Activated CD8-positive, alpha-beta T cell treated with anti-CD3 and anti-CD28 coated beads for 36 hours (primary cell): ENCODE results near the gene ARHGEF28. TPM values are rescaled to one million over a fixed set of nuclear protein-coding genes. Genes with fewer than 3 reads are reported as not detected.

ENCODE experiments used
- ATAC-seq: fragments of 200-7000 bp; cut with Tn5 transposase; one replicate; pipeline ENCODE4 v1.10.0; 2021; ENCODE audit warnings: mild to moderate bottlenecking, moderate library complexity
- CTCF ChIA-PET: fragments of 350-600 bp; sonication (Branson Sonifier 250); formaldehyde crosslinking; loops from one replicate; lab custom pipeline; 2021; ENCODE audit warnings: antibody characterized with exemption; lab: Charles Lee
- POLR2A ChIA-PET: fragments of 350-600 bp; sonication (Branson Sonifier 250); formaldehyde crosslinking; loops from one replicate; lab custom pipeline; 2021; ENCODE audit warnings: antibody characterized with exemption; lab: Charles Lee
- DNase-seq: peaks from one replicate; pipeline ENCODE4 v3.0.0-alpha.2; 2020
- H3K27ac Mint-ChIP-seq: one replicate; pipeline ENCODE4 v1.8.0; 2021; ENCODE audit warnings: mild to moderate bottlenecking, mixed read lengths
- H3K27me3 Mint-ChIP-seq: one replicate; pipeline ENCODE4 v1.8.0; 2021; ENCODE audit warnings: mixed read lengths
- H3K36me3 Mint-ChIP-seq: one replicate; pipeline ENCODE4 v1.8.0; 2021; ENCODE audit warnings: low read depth, mixed read lengths
- H3K4me1 Mint-ChIP-seq: one replicate; pipeline ENCODE4 v1.8.0; 2021; ENCODE audit warnings: low read depth, mixed read lengths
- H3K4me3 Mint-ChIP-seq: one replicate; pipeline ENCODE4 v1.8.0; 2021; ENCODE audit warnings: mild to moderate bottlenecking, moderate library complexity, mixed read lengths
- H3K9me3 Mint-ChIP-seq: one replicate; pipeline ENCODE4 v1.8.0; 2021; ENCODE audit warnings: mixed read lengths
- CTCF ChIP-seq: fragments of 200-600 bp; IDR thresholded peaks from one replicate; pipeline ENCODE4 v1.8.0; 2022; ENCODE audit warnings: antibody characterized with exemption, mild to moderate bottlenecking
- intact Hi-C: fragments of 100-400 bp; cut with micrococcal nuclease; formaldehyde crosslinking; loops from one replicate; pipeline ENCODE4 v1.10.0; 2022
- total RNA-seq, 2 experiments: library from RNA; stranded (reverse); gene quantifications; one replicate each; pipeline ENCODE4 v1.2.3, GENCODE V29; 2021

The ARHGEF28 gene
- total RNA-seq, 2 experiments from 2014 or later: 0.05 TPM; not detected in 1

DNA sequence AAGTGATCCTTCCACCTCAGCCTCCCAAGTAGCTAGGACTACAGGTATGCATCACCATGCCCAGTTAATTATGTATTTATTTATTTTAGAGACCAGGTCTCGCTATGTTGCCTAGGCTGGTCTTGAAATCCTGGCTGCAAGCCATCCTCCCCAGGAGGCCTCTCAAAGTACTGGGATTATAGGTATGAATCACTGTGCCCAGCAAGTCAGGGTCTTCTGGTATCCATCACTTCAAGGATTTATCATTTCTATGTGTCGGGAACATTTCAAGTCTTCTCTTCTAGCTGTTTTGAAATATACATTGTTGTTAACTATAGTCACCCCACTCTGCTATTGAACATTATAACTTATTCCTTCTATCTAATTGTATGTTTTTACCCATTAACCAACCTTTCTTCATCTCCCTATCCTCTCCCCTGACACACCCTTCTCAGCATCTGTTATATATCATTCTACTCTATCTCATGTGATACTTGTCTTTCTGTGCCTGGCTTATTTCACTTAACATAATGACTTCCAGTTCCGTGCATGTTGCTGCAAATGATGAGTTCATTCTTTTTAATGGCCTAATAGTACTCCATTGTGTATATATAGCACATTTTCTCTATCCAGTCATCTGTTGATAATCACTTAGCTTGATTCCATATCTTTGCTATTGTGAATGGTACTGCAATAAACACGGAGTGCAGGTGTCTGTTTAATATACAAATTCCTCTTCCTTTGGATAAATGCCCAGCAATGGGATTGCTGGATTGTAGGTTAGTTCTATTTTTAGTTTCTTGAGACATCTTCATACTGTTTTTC is 34.1 kb upstream of the ARHGEF28 start:
- ATAC-seq: no peak

DNA sequence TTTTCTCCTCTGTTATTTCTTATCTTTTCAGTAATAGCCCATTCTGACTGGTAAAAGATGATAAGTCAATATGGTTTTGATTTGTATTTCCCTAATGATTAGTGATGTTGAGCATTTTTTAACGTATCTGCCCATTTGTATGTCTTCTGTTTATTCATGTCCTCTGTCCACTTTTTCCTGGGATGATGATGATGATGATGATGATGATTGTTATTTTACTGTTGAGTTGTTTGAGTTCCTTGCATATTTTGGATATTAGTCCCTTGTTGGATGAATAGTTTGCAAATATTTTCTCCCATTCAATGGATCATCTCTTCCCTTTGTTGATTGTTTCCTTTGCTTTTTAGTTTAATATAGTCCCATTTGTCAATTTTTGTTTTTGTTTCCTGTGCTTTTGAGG is 33.4 kb upstream of the ARHGEF28 start:
- DNase-seq: no peak
- H3K27me3 Mint-ChIP-seq: no peaks in the 10 kb centered on the region
- intact Hi-C loops: loop anchor here (5.0 kb wide), 2 partner anchors 100 to 1055 kb away; no protein-coding TSS in a partner anchor
- no peak for ATAC-seq
- H3K9me3 Mint-ChIP-seq: no peaks in the 10 kb centered on the region
- no peak overlapping the region for H3K27ac Mint-ChIP-seq
- no peak for TF ChIP-seq CTCF
- H3K36me3 Mint-ChIP-seq: no peaks in the 10 kb centered on the region
- no peak overlapping the region for H3K4me3 Mint-ChIP-seq
- ChIA-PET CTCF (interaction anchor here (1.2 to 10.0 kb wide), 3 partner anchors 101 to 200 kb away, joined by 4 to 228 read pairs (median 15); no protein-coding TSS in a partner anchor), POLR2A (interaction anchor here (0.7 to 0.8 kb wide), 2 partner anchors 198 to 1826 kb away, joined by 3 read pairs; no protein-coding TSS in a partner anchor)
- no peaks in the 10 kb centered on the region for H3K4me1 Mint-ChIP-seq

More for the DNA sequence above, 34.1 kb upstream of the ARHGEF28 start:
- ChIA-PET POLR2A (interaction anchor here (0.8 to 1.1 kb wide), 2 partner anchors 10 to 199 kb away, joined by 3 read pairs; no protein-coding TSS in a partner anchor), CTCF (interaction anchor here (0.8 to 10.0 kb wide), 38 partner anchors 8 to 310 kb away, joined by 3 to 228 read pairs (median 4); no protein-coding TSS in a partner anchor)
- no peak for DNase-seq
- intact Hi-C loops: loop anchor here (1.0 to 5.0 kb wide), 3 partner anchors 100 to 1055 kb away; no protein-coding TSS in a partner anchor
- Mint-ChIP-seq H3K27ac (no peak overlapping the region), H3K9me3 (no peaks in the 10 kb centered on the region), H3K27me3 (no peaks in the 10 kb centered on the region), H3K36me3 (no peaks in the 10 kb centered on the region), H3K4me1 (no peaks in the 10 kb centered on the region), H3K4me3 (no peak overlapping the region)
- no peak for TF ChIP-seq CTCF

GRCh38 chr5:73596705-73597328 is 29.2 kb upstream of the ARHGEF28 start:
- Mint-ChIP-seq H3K4me1 (no peaks in the 10 kb centered on the region), H3K9me3 (peaks cover 2% of the 10 kb centered on the region), H3K27me3 (no peaks in the 10 kb centered on the region), H3K27ac (no peak overlapping the region), H3K4me3 (no peak overlapping the region), H3K36me3 (no peaks in the 10 kb centered on the region)
- DNase-seq (peak; percentile 29), ATAC-seq (no peak)
- intact Hi-C loops: no loop called here
- POLR2A ChIA-PET: interaction anchor here (0.9 kb wide), 1 partner anchor 8 kb away, joined by 3 read pairs; no protein-coding TSS in a partner anchor
- CTCF ChIA-PET: interaction anchor here (0.8 to 2.2 kb wide), 12 partner anchors 10 to 198 kb away, joined by 3 to 20 read pairs (median 3); partner anchors contain the start of gene ARHGEF28
- TF ChIP-seq CTCF: peak; percentile 62

DNA sequence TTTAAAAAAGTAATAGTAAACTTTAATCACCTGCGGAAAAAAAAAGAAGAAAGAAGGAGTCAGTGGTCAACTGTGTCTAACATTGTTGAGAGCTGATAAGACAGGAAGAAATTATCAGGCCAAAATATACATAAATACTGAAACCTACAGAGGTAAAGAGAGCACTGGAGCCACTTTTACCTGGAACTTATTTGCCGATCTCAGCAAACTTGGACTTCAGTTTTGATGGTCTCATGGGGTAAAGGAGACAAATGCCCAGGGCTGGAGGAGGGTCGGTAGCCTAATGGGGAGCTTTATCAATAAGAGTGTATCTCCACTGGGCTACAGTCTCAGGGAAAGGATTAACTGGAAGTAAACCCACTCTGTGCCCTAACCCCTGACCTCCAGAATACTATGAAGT is 26.6 kb upstream of the ARHGEF28 start:
- H3K27me3 Mint-ChIP-seq: no peaks in the 10 kb centered on the region
- no peak for DNase-seq
- POLR2A ChIA-PET: no interaction called here
- no peak for TF ChIP-seq CTCF
- peaks cover 2% of the 10 kb centered on the region for H3K9me3 Mint-ChIP-seq
- no peaks in the 10 kb centered on the region for H3K36me3 Mint-ChIP-seq
- CTCF ChIA-PET: interaction anchor here (1.9 kb wide), 1 partner anchor 8 kb away, joined by 7 read pairs; no protein-coding TSS in a partner anchor
- H3K4me1 Mint-ChIP-seq: no peaks in the 10 kb centered on the region
- no peak for ATAC-seq
- no peak overlapping the region for H3K4me3 Mint-ChIP-seq
- intact Hi-C loops: no loop called here
- no peak overlapping the region for H3K27ac Mint-ChIP-seq
